Measurements from ENCODE around the gene CELSR2.

CELSR2 gene

GRCh38 chr1:109239409-109240068 lies 9.8 kb upstream of the CELSR2 start:
- peak; percentile 60 for TF ChIP-seq CTCF (IDR thresholded peaks at IDR 0.05; ENCODE audit: control insufficient read depth, insufficient read depth, low read depth, low read length, missing control alignments)
- no peak for DNase-seq (ENCODE audit: low read depth)
- no peak overlapping the region for H3K4me3 ChIP-seq (ENCODE audit: control insufficient read depth, low read depth, low read length)

GRCh38 chr1:109240158-109241152 lies 8.9 kb upstream of the CELSR2 start:
- no peak for TF ChIP-seq CTCF (IDR thresholded peaks at IDR 0.05; ENCODE audit: control insufficient read depth, insufficient read depth, low read depth, low read length, missing control alignments)
- DNase-seq (ENCODE audit: low read depth), result no peak
- no peak overlapping the region for H3K4me3 ChIP-seq (ENCODE audit: control insufficient read depth, low read depth, low read length)

GRCh38 chr1:109241344-109241743 lies 8.0 kb upstream of the CELSR2 start:
- DNase-seq (ENCODE audit: low read depth), result no peak
- no peak for TF ChIP-seq CTCF (IDR thresholded peaks at IDR 0.05; ENCODE audit: control insufficient read depth, insufficient read depth, low read depth, low read length, missing control alignments)
- H3K4me3 ChIP-seq (ENCODE audit: control insufficient read depth, low read depth, low read length), result no peak overlapping the region

GRCh38 chr1:109241841-109242345 lies 7.4 kb upstream of the CELSR2 start:
- no peak overlapping the region for H3K4me3 ChIP-seq (ENCODE audit: control insufficient read depth, low read depth, low read length)
- no peak for DNase-seq (ENCODE audit: low read depth)
- TF ChIP-seq CTCF (IDR thresholded peaks at IDR 0.05; ENCODE audit: control insufficient read depth, insufficient read depth, low read depth, low read length, missing control alignments), result no peak

- no peak overlapping the region for H3K4me3 ChIP-seq (ENCODE audit: control insufficient read depth, low read depth, low read length)
- DNase-seq (ENCODE audit: low read depth), result no peak
- TF ChIP-seq CTCF (IDR thresholded peaks at IDR 0.05; ENCODE audit: control insufficient read depth, insufficient read depth, low read depth, low read length, missing control alignments), result no peak
These were observed 7.0 kb upstream of the CELSR2 start for GRCh38 chr1:109242387-109242786.

- DNase-seq (ENCODE audit: low read depth), result no peak
- no peak overlapping the region for H3K4me3 ChIP-seq (ENCODE audit: control insufficient read depth, low read depth, low read length)
- no peak for TF ChIP-seq CTCF (IDR thresholded peaks at IDR 0.05; ENCODE audit: control insufficient read depth, insufficient read depth, low read depth, low read length, missing control alignments)
These were observed 6.1 kb upstream of the CELSR2 start for GRCh38 chr1:109243221-109243620.

Data from AG09309 (cell line).